IMR-90 (cell line): ENCODE results near the gene LRRC36. TPM values are rescaled to one million over a fixed set of nuclear protein-coding genes. Genes with fewer than 3 reads are reported as not detected.

Source experiments
- ATAC-seq: fragments of 200-7000 bp; cut with Tn5 transposase; 2 replicates; pipeline ENCODE4 v1.9.1; 2020; ENCODE audit warnings: low read depth, mild to moderate bottlenecking, moderate library complexity
- BruUV-seq: library from RNA; stranded (reverse); fragments of 400-500 nt; replicated peaks from 2 replicates; lab custom pipeline; 2021; lab: Mats Ljungman, UMichigan
- CTCF ChIA-PET: fragments of 300-600 bp; formaldehyde crosslinking; extraction: SDS; loops from one replicate; lab custom pipeline; 2021; ENCODE audit warnings: antibody characterized with exemption; lab: Yijun Ruan, JAX
- POLR2A ChIA-PET: fragments of 300-600 bp; sonication (Branson Sonifier 250); formaldehyde crosslinking; loops from one replicate; lab custom pipeline; 2022; ENCODE audit warnings: antibody characterized with exemption; ENCODE audit not compliant: unreplicated experiment; lab: Charles Lee
- DNase-seq: peaks from one replicate; pipeline ENCODE4 v3.0.0; 2013
- H2AFZ ChIP-seq: replicated peaks from 2 replicates; pipeline ENCODE3; 2013; ENCODE audit warnings: low read length, mild to moderate bottlenecking; ENCODE audit not compliant: poor library complexity
- H2AK5ac ChIP-seq: 2 replicates; pipeline ENCODE4 v1.6.1; 2013; ENCODE audit warnings: low read depth, low read length, inconsistent platforms
- H2AK9ac ChIP-seq: replicated peaks from 2 replicates; pipeline ENCODE3; 2013; ENCODE audit warnings: mild to moderate bottlenecking, low read depth, low read length, moderate library complexity; ENCODE audit not compliant: poor library complexity
- H2BK120ac ChIP-seq: 2 replicates; pipeline ENCODE4 v1.6.1; 2013; ENCODE audit warnings: low read depth, low read length, inconsistent platforms
- H2BK15ac ChIP-seq: 3 replicates; pipeline ENCODE4 v1.6.1; 2013; ENCODE audit warnings: low read depth, low read length, inconsistent platforms
- H2BK20ac ChIP-seq: 2 replicates; pipeline ENCODE4 v1.6.1; 2013; ENCODE audit warnings: low read depth, mild to moderate bottlenecking, inconsistent platforms, low read length, moderate library complexity
- H2BK5ac ChIP-seq: 2 replicates; pipeline ENCODE4 v1.6.1; 2013; ENCODE audit warnings: mild to moderate bottlenecking, low read depth, low read length, inconsistent platforms; ENCODE audit not compliant: poor library complexity, severe bottlenecking
- H3K14ac ChIP-seq: replicated peaks from 2 replicates; pipeline ENCODE4 v1.6.1; 2013; ENCODE audit warnings: low read depth, low read length, inconsistent platforms
- H3K18ac ChIP-seq: 2 replicates; pipeline ENCODE4 v1.6.1; 2013; ENCODE audit warnings: low read depth, low read length, control low read depth
- H3K23ac ChIP-seq: 2 replicates; pipeline ENCODE4 v1.6.1; 2013; ENCODE audit warnings: low read depth, low read length, inconsistent platforms
- H3K27ac ChIP-seq: 2 replicates; pipeline ENCODE4 v1.5.1; 2013; ENCODE audit warnings: mild to moderate bottlenecking, control low read depth, low read length; ENCODE audit not compliant: insufficient read depth
- H3K27me3 ChIP-seq: 2 replicates; pipeline ENCODE4 v1.6.1; 2013; ENCODE audit warnings: low read length; ENCODE audit not compliant: control insufficient read depth, insufficient read depth
- H3K36me3 ChIP-seq: 2 replicates; pipeline ENCODE4 v1.6.1; 2013; ENCODE audit warnings: low read length, mixed read lengths; ENCODE audit not compliant: control insufficient read depth, insufficient read depth
- H3K4ac ChIP-seq: 2 replicates; pipeline ENCODE4 v1.6.1; 2013; ENCODE audit warnings: low read depth, low read length, inconsistent platforms
- H3K4me1 ChIP-seq: 2 replicates; pipeline ENCODE4 v1.6.1; 2013; ENCODE audit warnings: low read length, mixed read lengths; ENCODE audit not compliant: control insufficient read depth, insufficient read depth
- H3K4me2 ChIP-seq: 2 replicates; pipeline ENCODE4 v1.6.1; 2013; ENCODE audit warnings: low read depth, mild to moderate bottlenecking, control low read depth, low read length, moderate library complexity
- H3K4me3 ChIP-seq: 2 replicates; pipeline ENCODE4 v1.5.1; 2013; ENCODE audit warnings: low read depth, mild to moderate bottlenecking, control low read depth, low read length, moderate library complexity; ENCODE audit not compliant: insufficient read depth
- H3K56ac ChIP-seq: 2 replicates; pipeline ENCODE4 v1.6.1; 2013; ENCODE audit warnings: low read length, inconsistent platforms; ENCODE audit not compliant: insufficient read depth; ENCODE audit errors: extremely low read depth
- H3K79me1 ChIP-seq, 2 experiments: 2 replicates each; pipeline ENCODE4 v1.6.1; 2013; ENCODE audit warnings: low read length in 2 of 2, inconsistent platforms in 1 of 2, low read depth in 1 of 2
- H3K9ac ChIP-seq: 2 replicates; pipeline ENCODE4 v1.6.1; 2013; ENCODE audit warnings: low read depth, low read length, control low read depth
- H3K9me1 ChIP-seq: 2 replicates; pipeline ENCODE4 v1.6.1; 2013; ENCODE audit warnings: low read length, inconsistent platforms; ENCODE audit not compliant: insufficient read depth
- H3K9me3 ChIP-seq: 2 replicates; pipeline ENCODE4 v1.6.1; 2013; ENCODE audit warnings: low read length; ENCODE audit not compliant: control insufficient read depth, insufficient read depth
- H4K20me1 ChIP-seq: 2 replicates; pipeline ENCODE4 v1.6.1; 2013; ENCODE audit warnings: low read length, inconsistent platforms; ENCODE audit not compliant: insufficient read depth
- H4K5ac ChIP-seq: 2 replicates; pipeline ENCODE4 v1.6.1; 2013; ENCODE audit warnings: mild to moderate bottlenecking, low read depth, low read length, control low read depth
- H4K8ac ChIP-seq, 2 experiments: 2 replicates each; pipeline ENCODE4 v1.6.1; 2013; ENCODE audit warnings: low read depth in 2 of 2, low read length in 2 of 2, control low read depth in 1 of 2, inconsistent platforms in 1 of 2
- H4K91ac ChIP-seq: 2 replicates; pipeline ENCODE4 v1.6.1; 2013; ENCODE audit warnings: low read depth, low read length, inconsistent platforms; ENCODE audit not compliant: insufficient read depth
- BHLHE40 ChIP-seq: fragments of 150-350 bp; IDR thresholded peaks from 2 replicates; pipeline ENCODE4 v1.6.1; 2016; ENCODE audit warnings: mild to moderate bottlenecking, low read depth, low read length
- CEBPB ChIP-seq: IDR thresholded peaks from 2 replicates; pipeline ENCODE4 v1.6.1; 2012; ENCODE audit warnings: low read depth, low read length, improper control_type of control experiment
- CTCF ChIP-seq: conservative IDR thresholded peaks from 2 replicates; pipeline ENCODE4 v1.5.1; 2012; ENCODE audit warnings: mild to moderate bottlenecking, low read depth, low read length, improper control_type of control experiment
- MAFK ChIP-seq: IDR thresholded peaks from 2 replicates; pipeline ENCODE4 v1.6.1; 2012; ENCODE audit warnings: low read depth, low read length, improper control_type of control experiment
- MAZ ChIP-seq: IDR thresholded peaks from 2 replicates; pipeline ENCODE4 v1.6.1; 2012; ENCODE audit warnings: low read depth, mild to moderate bottlenecking, low read length, improper control_type of control experiment, moderate library complexity, borderline replicate concordance
- MXI1 ChIP-seq: IDR thresholded peaks from 2 replicates; pipeline ENCODE4 v1.6.1; 2012; ENCODE audit warnings: low read depth, mild to moderate bottlenecking, low read length, moderate library complexity, borderline replicate concordance
- RAD21 ChIP-seq: IDR thresholded peaks from 2 replicates; pipeline ENCODE4 v1.6.1; 2012; ENCODE audit warnings: low read length, improper control_type of control experiment
- SMC3 ChIP-seq: fragments of 150-350 bp; IDR thresholded peaks from 2 replicates; pipeline ENCODE4 v1.6.1; 2016; ENCODE audit warnings: low read depth, mild to moderate bottlenecking, antibody characterized with exemption, low read length, moderate library complexity
- WGBS, 2 experiments: methylation state at CpG; one replicate each; pipeline versions ENCODE4 v1.1.5 to v1.1.7; 2013; ENCODE audit warnings: missing lambda C conversion rate in 2 of 2; ENCODE audit not compliant: insufficient read length in 1 of 2; ENCODE audit errors: extremely low coverage in 2 of 2; 5-methylcytosine and 5-hydroxymethylcytosine counted together
- dilution Hi-C: fragments of 300-500 bp; cut with HindIII; formaldehyde crosslinking; loops from one replicate; pipeline ENCODE4 v1.14.3; 2018; ENCODE audit warnings: low sequenced_read_pairs; ENCODE audit not compliant: unreplicated experiment
- in situ Hi-C: fragments of 300-500 bp; cut with MboI; formaldehyde crosslinking; loops from 3 replicates; pipeline ENCODE4 v1.14.3; 2019; ENCODE audit warnings: low sequenced_read_pairs, inconsistent platforms, mixed read lengths
- intact Hi-C: fragments of 100-400 bp; cut with micrococcal nuclease; formaldehyde crosslinking; loops from 2 replicates; pipeline ENCODE4 v1.10.0; 2022
- polyA plus RNA-seq, 3 experiments: library from polyadenylated mRNA; depleted of rRNA; stranded (reverse); fragments of >200 nt; gene quantifications; 2 replicates each; pipeline ENCODE4 v1.2.3, GENCODE V29; 2012; ENCODE audit warnings: low replicate concordance in 1 of 3
- total RNA-seq: library from RNA; depleted of rRNA; stranded (reverse); fragments of >200 nt; gene quantifications from 2 replicates; pipeline ENCODE4 v1.2.3, GENCODE V29; 2012
- TF ChIP-seq, protein P1 (sequence below): fragments of 150-350 bp; IDR thresholded peaks from 2 replicates; pipeline ENCODE4 v1.6.1; 2016; ENCODE audit warnings: low read depth, mild to moderate bottlenecking, low read length, moderate library complexity, borderline replicate concordance
- TF ChIP-seq, protein P2 (sequence below): fragments of 150-350 bp; IDR thresholded peaks from 2 replicates; pipeline ENCODE4 v1.6.1; 2017; ENCODE audit warnings: mild to moderate bottlenecking, antibody characterized with exemption, low read length, low read depth

LRRC36 gene
- total and polyA plus RNA-seq, 2 of the 4 experiments (the other 2 are of a cell fraction) = 0.18 to 0.29 TPM

GRCh38 chr16:67393111-67393787 lies 66.6 kb downstream of the LRRC36 start, which contains the start of gene TPPP3:
TPPP3 (minus strand) TSS chr16:67393498; CDS start chr16:67391111, 2,387 bp downstream.
- Histone ChIP-seq H2BK20ac (0 out of 2 replicates have a peak within 1 kb of the TSS, but pooled peaks have one; percentile 55), H2AK5ac (peak within 1 kb of the TSS; percentile 72), H3K9ac (peak within 1 kb of the TSS; percentile 45), H4K5ac (peak within 1 kb of the TSS; percentile 64), H3K4me1 (peaks cover 16% of the 10 kb centered on the region), H3K9me1 (peaks cover 5% of the 10 kb centered on the region; the same call in 1 of the 2 replicates), H3K4me2 (peak within 1 kb of the TSS; percentile 85), H3K14ac (0 out of 2 replicates have a peak within 1 kb of the TSS, but pooled peaks have one; percentile 44), H2AFZ (peak within 1 kb of the TSS; percentile 96), H2AK9ac (peak within 1 kb of the TSS; percentile 76), H4K8ac (peak within 1 kb of the TSS; percentile 38 to 80), H2BK15ac (no peak within 1 kb of the TSS), H3K23ac (0 out of 2 replicates have a peak within 1 kb of the TSS, but pooled peaks have one; percentile 74), H3K4ac (peak within 1 kb of the TSS; percentile 48), H3K18ac (peak within 1 kb of the TSS; percentile 54; the same call in 1 of the 2 replicates), H3K4me3 (peak within 1 kb of the TSS; percentile 33), H2BK120ac (peak within 1 kb of the TSS; percentile 35; the same call in 1 of the 2 replicates), H4K91ac (peak within 1 kb of the TSS; percentile 17; the same call in 1 of the 2 replicates), H3K9me3 (no peaks in the 10 kb centered on the region), H3K56ac (0 out of 2 replicates have a peak within 1 kb of the TSS, but pooled peaks have one; percentile 10), H3K36me3 (no peaks in the 10 kb centered on the region), H3K27me3 (no peaks in the 10 kb centered on the region), H2BK5ac (no peak within 1 kb of the TSS), H4K20me1 (no peaks in the 10 kb centered on the region), H3K79me1 (no peaks in the 10 kb centered on the region), H3K27ac (no peak within 1 kb of the TSS)
- WGBS, 2 experiments = 7% methylated on average over 14 of the region's 56 CpGs; no CpG with 5 or more reads in 1 of the 2 experiments
- TF ChIP-seq MAZ (peak; percentile 46; the same call in 1 of the 2 replicates), RAD21 (peak; percentile 66), CTCF (peak; percentile 77), SMC3 (peak; percentile 68), MAFK (no peak), MXI1 (0 out of 2 replicates have a peak, but pooled peaks have one; percentile 24), CEBPB (no peak), BHLHE40 (0 out of 2 replicates have a peak, but pooled peaks have one; percentile 7)
- TF ChIP-seq, protein P1, sequence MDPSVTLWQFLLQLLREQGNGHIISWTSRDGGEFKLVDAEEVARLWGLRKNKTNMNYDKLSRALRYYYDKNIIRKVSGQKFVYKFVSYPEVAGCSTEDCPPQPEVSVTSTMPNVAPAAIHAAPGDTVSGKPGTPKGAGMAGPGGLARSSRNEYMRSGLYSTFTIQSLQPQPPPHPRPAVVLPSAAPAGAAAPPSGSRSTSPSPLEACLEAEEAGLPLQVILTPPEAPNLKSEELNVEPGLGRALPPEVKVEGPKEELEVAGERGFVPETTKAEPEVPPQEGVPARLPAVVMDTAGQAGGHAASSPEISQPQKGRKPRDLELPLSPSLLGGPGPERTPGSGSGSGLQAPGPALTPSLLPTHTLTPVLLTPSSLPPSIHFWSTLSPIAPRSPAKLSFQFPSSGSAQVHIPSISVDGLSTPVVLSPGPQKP = no peak
- TF ChIP-seq, protein P2, sequence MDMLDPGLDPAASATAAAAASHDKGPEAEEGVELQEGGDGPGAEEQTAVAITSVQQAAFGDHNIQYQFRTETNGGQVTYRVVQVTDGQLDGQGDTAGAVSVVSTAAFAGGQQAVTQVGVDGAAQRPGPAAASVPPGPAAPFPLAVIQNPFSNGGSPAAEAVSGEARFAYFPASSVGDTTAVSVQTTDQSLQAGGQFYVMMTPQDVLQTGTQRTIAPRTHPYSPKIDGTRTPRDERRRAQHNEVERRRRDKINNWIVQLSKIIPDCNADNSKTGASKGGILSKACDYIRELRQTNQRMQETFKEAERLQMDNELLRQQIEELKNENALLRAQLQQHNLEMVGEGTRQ = 0 out of 2 replicates have a peak, but pooled peaks have one; percentile 1
- POLR2A ChIA-PET = interaction anchor here (0.8 kb wide), 1 partner anchor 133 kb away, joined by 3 read pairs; no protein-coding TSS in a partner anchor
- dilution Hi-C loops (no loop called here), intact Hi-C loops (loop anchor here (5.0 kb wide), 1 partner anchor 146 kb away; the partner anchor contains the start of genes FHOD1 and SLC9A5), in situ Hi-C loops (no loop called here)
- peak; percentile 76 for DNase-seq
- CTCF ChIA-PET = interaction anchor here (0.8 to 1.0 kb wide), 2 partner anchors 43 to 132 kb away, joined by 3 to 4 read pairs; no protein-coding TSS in a partner anchor
- ATAC-seq = peak; percentile 90
- BruUV-seq = no TSS peak
